Activated CD4-positive, alpha-beta T cell treated with anti-CD3 and anti-CD28 coated beads, Interleukin-2, amount 10 ng/mL, durations not matched to agents 7 days and 5 days (primary cell): ENCODE measurements around the gene CCNYL1. TPM values are rescaled to one million over a fixed set of nuclear protein-coding genes. Genes with fewer than 3 reads are reported as not detected.
A peak's percentile ranks its signal among the peaks of the same experiment; 100 is the strongest.
"Not testable (repeated sequence)": the region's sequence is repeated elsewhere in the genome, so short reads cannot be mapped to it uniquely, and the experiment has no call there.

Experiments
- CTCF ChIA-PET: fragments of 350-600 bp; sonication (Branson Sonifier 250); formaldehyde crosslinking; loops from one replicate; lab custom pipeline; 2021; ENCODE audit warnings: antibody characterized with exemption; lab: Charles Lee
- POLR2A ChIA-PET: fragments of 350-600 bp; sonication (Branson Sonifier 250); formaldehyde crosslinking; loops from one replicate; lab custom pipeline; 2021; ENCODE audit warnings: antibody characterized with exemption; lab: Charles Lee
- DNase-seq: peaks from one replicate; pipeline ENCODE4 v3.0.0-alpha.2; 2020
- H3K27ac Mint-ChIP-seq: one replicate; pipeline ENCODE4 v1.8.0; 2021; ENCODE audit warnings: mild to moderate bottlenecking, moderate library complexity, mixed read lengths
- H3K27me3 Mint-ChIP-seq: one replicate; pipeline ENCODE4 v1.8.0; 2021; ENCODE audit warnings: mixed read lengths
- H3K36me3 Mint-ChIP-seq: one replicate; pipeline ENCODE4 v1.8.0; 2021; ENCODE audit warnings: low read depth, mixed read lengths
- H3K4me1 Mint-ChIP-seq: one replicate; pipeline ENCODE4 v1.8.0; 2021; ENCODE audit warnings: mixed read lengths
- H3K4me3 Mint-ChIP-seq: one replicate; pipeline ENCODE4 v1.8.0; 2021; ENCODE audit warnings: mild to moderate bottlenecking, moderate library complexity, mixed read lengths
- H3K9me3 Mint-ChIP-seq: one replicate; pipeline ENCODE4 v1.8.0; 2021; ENCODE audit warnings: mixed read lengths
- total RNA-seq, 2 experiments: library from RNA; stranded (reverse); gene quantifications; one replicate each; pipeline ENCODE4 v1.2.3, GENCODE V29; 2021

CCNYL1 gene
- total RNA-seq, 2 experiments from 2014 or later, result 5.1 to 6.9 TPM

GRCh38 chr2:207686812-207687211, 24.6 kb upstream of the CCNYL1 start:
- POLR2A ChIA-PET, result no interaction called here
- Mint-ChIP-seq H3K27ac (no peak overlapping the region), H3K4me1 (peaks cover 3% of the 10 kb centered on the region), H3K27me3 (no peaks in the 10 kb centered on the region), H3K4me3 (no peak overlapping the region), H3K9me3 (no peaks in the 10 kb centered on the region), H3K36me3 (no peaks in the 10 kb centered on the region)
- DNase-seq, result no peak
- CTCF ChIA-PET, result interaction anchor here (0.5 to 0.8 kb wide), 3 partner anchors 22 to 100 kb away, joined by 3 read pairs; no protein-coding TSS in a partner anchor

GRCh38 chr2:207688597-207688996, 22.8 kb upstream of the CCNYL1 start:
- DNase-seq, result no peak
- H3K4me3 Mint-ChIP-seq, result no peak overlapping the region
- ChIA-PET POLR2A (no interaction called here), CTCF (no interaction called here)
- H3K27me3 Mint-ChIP-seq, result no peaks in the 10 kb centered on the region
- no peak overlapping the region for H3K27ac Mint-ChIP-seq
- no peaks in the 10 kb centered on the region for H3K36me3 Mint-ChIP-seq
- H3K4me1 Mint-ChIP-seq, result peaks cover 5% of the 10 kb centered on the region
- H3K9me3 Mint-ChIP-seq, result no peaks in the 10 kb centered on the region

- H3K27ac Mint-ChIP-seq, H3K4me1 Mint-ChIP-seq, H3K27me3 Mint-ChIP-seq, H3K36me3 Mint-ChIP-seq, H3K4me3 Mint-ChIP-seq, DNase-seq, H3K9me3 Mint-ChIP-seq, POLR2A ChIA-PET: not testable (repeated sequence)
- CTCF ChIA-PET, result interaction anchor here (0.6 kb wide), 1 partner anchor 177 kb away, joined by 4 read pairs; no protein-coding TSS in a partner anchor
Observed at GRCh38 chr2:207690845-207691461, 20.5 kb upstream of the CCNYL1 start.

- ChIA-PET CTCF (interaction anchor here (0.8 to 1.8 kb wide), 3 partner anchors 11 to 19 kb away, joined by 3 to 6 read pairs (median 3); partner anchors contain the start of gene CCNYL1), POLR2A (interaction anchor here (1.0 kb wide), 1 partner anchor 19 kb away, joined by 4 read pairs; the partner anchor contains the start of gene CCNYL1)
- Mint-ChIP-seq H3K27ac (no peak overlapping the region), H3K4me3 (no peak overlapping the region), H3K4me1 (peaks cover 5% of the 10 kb centered on the region), H3K36me3 (no peaks in the 10 kb centered on the region), H3K9me3 (no peaks in the 10 kb centered on the region), H3K27me3 (no peaks in the 10 kb centered on the region)
- DNase-seq, result peak; percentile 56
Observed at GRCh38 chr2:207692206-207693065, 19.0 kb upstream of the CCNYL1 start.

GRCh38 chr2:207693641-207694249, 17.7 kb upstream of the CCNYL1 start:
- no peaks in the 10 kb centered on the region for H3K27me3 Mint-ChIP-seq
- H3K9me3 Mint-ChIP-seq, result no peaks in the 10 kb centered on the region
- DNase-seq, result no peak
- no peaks in the 10 kb centered on the region for H3K36me3 Mint-ChIP-seq
- ChIA-PET CTCF (interaction anchor here (0.5 to 1.8 kb wide), 4 partner anchors 11 to 85 kb away, joined by 3 to 6 read pairs (median 3); partner anchors contain the start of gene METTL21A), POLR2A (no interaction called here)
- no peak overlapping the region for H3K27ac Mint-ChIP-seq
- peaks cover 1% of the 10 kb centered on the region for H3K4me1 Mint-ChIP-seq
- no peak overlapping the region for H3K4me3 Mint-ChIP-seq

- H3K9me3 Mint-ChIP-seq, result no peaks in the 10 kb centered on the region
- H3K27ac Mint-ChIP-seq, result no peak overlapping the region
- no peak overlapping the region for H3K4me3 Mint-ChIP-seq
- DNase-seq, result no peak
- CTCF ChIA-PET, result interaction anchor here (0.6 to 1.0 kb wide), 2 partner anchors 10 to 567 kb away, joined by 3 read pairs; no protein-coding TSS in a partner anchor
- POLR2A ChIA-PET, result no interaction called here
- no peaks in the 10 kb centered on the region for H3K36me3 Mint-ChIP-seq
- H3K27me3 Mint-ChIP-seq, result no peaks in the 10 kb centered on the region
- H3K4me1 Mint-ChIP-seq, result peaks cover 1% of the 10 kb centered on the region
Observed at GRCh38 chr2:207694811-207695281, 16.6 kb upstream of the CCNYL1 start.

GRCh38 chr2:207695293-207695692, 16.1 kb upstream of the CCNYL1 start:
- H3K27ac Mint-ChIP-seq, result no peak overlapping the region
- CTCF ChIA-PET, result interaction anchor here (1.0 kb wide), 1 partner anchor 11 kb away, joined by 3 read pairs; no protein-coding TSS in a partner anchor
- peaks cover 1% of the 10 kb centered on the region for H3K4me1 Mint-ChIP-seq
- no peak overlapping the region for H3K4me3 Mint-ChIP-seq
- no peaks in the 10 kb centered on the region for H3K9me3 Mint-ChIP-seq
- POLR2A ChIA-PET, result no interaction called here
- H3K36me3 Mint-ChIP-seq, result no peaks in the 10 kb centered on the region
- DNase-seq, result no peak
- H3K27me3 Mint-ChIP-seq, result no peaks in the 10 kb centered on the region

GRCh38 chr2:207696911-207697310, 14.5 kb upstream of the CCNYL1 start:
- DNase-seq, POLR2A ChIA-PET: not testable (repeated sequence)

GRCh38 chr2:207697411-207697810, 14.0 kb upstream of the CCNYL1 start:
- POLR2A ChIA-PET, result no interaction called here
- Mint-ChIP-seq H3K4me1 (no peaks in the 10 kb centered on the region), H3K4me3 (no peak overlapping the region), H3K27ac (peak overlapping the region; percentile 9), H3K27me3 (no peaks in the 10 kb centered on the region), H3K9me3 (no peaks in the 10 kb centered on the region), H3K36me3 (no peaks in the 10 kb centered on the region)
- DNase-seq, result no peak
- CTCF ChIA-PET, result interaction anchor here (1.4 kb wide), 1 partner anchor 8 kb away, joined by 3 read pairs; no protein-coding TSS in a partner anchor

More at GRCh38 chr2:207696911-207697310, 14.5 kb upstream of the CCNYL1 start:
- not testable (repeated sequence) for H3K27ac Mint-ChIP-seq, H3K27me3 Mint-ChIP-seq, H3K36me3 Mint-ChIP-seq, H3K4me3 Mint-ChIP-seq, H3K4me1 Mint-ChIP-seq, H3K9me3 Mint-ChIP-seq
- CTCF ChIA-PET, result interaction anchor here (1.4 kb wide), 1 partner anchor 9 kb away, joined by 3 read pairs; no protein-coding TSS in a partner anchor

GRCh38 chr2:207698301-207698700, 13.1 kb upstream of the CCNYL1 start:
- no peaks in the 10 kb centered on the region for H3K36me3 Mint-ChIP-seq
- H3K9me3 Mint-ChIP-seq, result no peaks in the 10 kb centered on the region
- CTCF ChIA-PET, result interaction anchor here (0.6 kb wide), 1 partner anchor 50 kb away, joined by 4 read pairs; no protein-coding TSS in a partner anchor
- no peak overlapping the region for H3K4me3 Mint-ChIP-seq
- POLR2A ChIA-PET, result no interaction called here
- DNase-seq, result no peak
- H3K4me1 Mint-ChIP-seq, result no peaks in the 10 kb centered on the region
- H3K27ac Mint-ChIP-seq, result no peak overlapping the region
- H3K27me3 Mint-ChIP-seq, result no peaks in the 10 kb centered on the region

GRCh38 chr2:207704078-207704477, 7.4 kb upstream of the CCNYL1 start:
- no peak overlapping the region for H3K4me3 Mint-ChIP-seq
- no peak for DNase-seq
- H3K36me3 Mint-ChIP-seq, result no peaks in the 10 kb centered on the region
- peaks cover 2% of the 10 kb centered on the region for H3K27me3 Mint-ChIP-seq
- H3K4me1 Mint-ChIP-seq, result no peaks in the 10 kb centered on the region
- ChIA-PET POLR2A (no interaction called here), CTCF (interaction anchor here (1.0 to 2.6 kb wide), 4 partner anchors 12 to 79 kb away, joined by 3 to 7 read pairs (median 5); partner anchors contain the start of gene METTL21A)
- no peaks in the 10 kb centered on the region for H3K9me3 Mint-ChIP-seq
- H3K27ac Mint-ChIP-seq, result no peak overlapping the region

- ChIA-PET POLR2A (no interaction called here), CTCF (interaction anchor here (1.0 to 2.6 kb wide), 4 partner anchors 12 to 79 kb away, joined by 3 to 7 read pairs (median 6); partner anchors contain the start of gene METTL21A)
- Mint-ChIP-seq H3K4me3 (no peak overlapping the region), H3K36me3 (no peaks in the 10 kb centered on the region), H3K9me3 (no peaks in the 10 kb centered on the region), H3K4me1 (no peaks in the 10 kb centered on the region), H3K27ac (no peak overlapping the region), H3K27me3 (peaks cover 2% of the 10 kb centered on the region)
- no peak for DNase-seq
Observed at GRCh38 chr2:207704671-207705070, 6.8 kb upstream of the CCNYL1 start.
